Gastrocnemius medialis (tissue), 4 donors: Measurements from ENCODE around the gene FBXL13.

Experiments used
- CTCF ChIP-seq, 5 experiments: fragments of 450-650 bp in 3 of 5; fragments of 200-600 bp in 2 of 5; sonication (generic) in 2 of 5; IDR thresholded peaks in 4 of 5; conservative IDR thresholded peaks in 1 of 5; 1 replicate in 4 of 5; 2 replicates in 1 of 5; pipeline ENCODE4 v1.5.1; 2016 to 2019; ENCODE audit warnings: antibody characterized with exemption in 5 of 5, mild to moderate bottlenecking in 3 of 5, moderate library complexity in 3 of 5
- POLR2A ChIP-seq, 2 donors: fragments of 450-650 bp; IDR thresholded peaks; one replicate each; pipeline ENCODE4 v1.6.1; 2017; ENCODE audit warnings: antibody characterized with exemption in 2 of 2, mild to moderate bottlenecking in 2 of 2, moderate library complexity in 2 of 2

GRCh38 chr7:103011650-103012049, 62.9 kb downstream of the FBXL13 start:
- TF ChIP-seq CTCF (IDR thresholded peaks at IDR 0.05 in 4 of 5, conservative IDR thresholded peaks at IDR 0.05 in 1 of 5) (no peak), POLR2A (IDR thresholded peaks at IDR 0.05) (no peak)
